Trophoblast cell (in vitro differentiated cells and primary cell): ENCODE data around the gene A3GALT2.
A peak's percentile ranks its signal among the peaks of the same experiment; 100 is the strongest.

Source experiments
- DNase-seq, 2 donors: peaks; one replicate each; pipeline ENCODE4 v3.0.0-alpha.2; 2016
- H2AFZ ChIP-seq: 2 replicates; pipeline ENCODE4 v1.6.1; 2013; ENCODE audit warnings: low read length, moderate library complexity, mild to moderate bottlenecking; ENCODE audit not compliant: insufficient read depth, poor library complexity
- H2AK5ac ChIP-seq: 2 replicates; pipeline ENCODE4 v1.6.1; 2013; ENCODE audit warnings: mild to moderate bottlenecking, low read length
- H2BK120ac ChIP-seq: 2 replicates; pipeline ENCODE4 v1.6.1; 2013; ENCODE audit warnings: low read length, mild to moderate bottlenecking, moderate library complexity; ENCODE audit not compliant: insufficient read depth, poor library complexity
- H2BK12ac ChIP-seq: 2 replicates; pipeline ENCODE4 v1.6.1; 2013; ENCODE audit warnings: mild to moderate bottlenecking, low read length, moderate library complexity
- H2BK5ac ChIP-seq: 2 replicates; pipeline ENCODE4 v1.6.1; 2013; ENCODE audit warnings: low read length, low read depth, moderate library complexity, mild to moderate bottlenecking; ENCODE audit not compliant: poor library complexity
- H3K14ac ChIP-seq: 2 replicates; pipeline ENCODE4 v1.6.1; 2013; ENCODE audit warnings: mild to moderate bottlenecking, low read length
- H3K18ac ChIP-seq: 2 replicates; pipeline ENCODE4 v1.6.1; 2013; ENCODE audit warnings: mild to moderate bottlenecking, low read length
- H3K23ac ChIP-seq: 2 replicates; pipeline ENCODE4 v1.6.1; 2013; ENCODE audit warnings: low read length
- H3K27ac ChIP-seq: 2 replicates; pipeline ENCODE4 v1.5.1; 2013; ENCODE audit warnings: low read depth, mild to moderate bottlenecking, inconsistent platforms, low read length, moderate library complexity
- H3K27me3 ChIP-seq: 2 replicates; pipeline ENCODE4 v1.6.1; 2013; ENCODE audit warnings: inconsistent platforms, mild to moderate bottlenecking, low read length, moderate library complexity; ENCODE audit not compliant: insufficient read depth
- H3K36me3 ChIP-seq, 2 experiments: 1 replicate in 1 of 2; 2 replicates in 1 of 2; pipeline ENCODE4 v1.6.1; 2013; ENCODE audit warnings: low read length in 2 of 2, mild to moderate bottlenecking in 2 of 2, moderate library complexity in 1 of 2; ENCODE audit not compliant: insufficient read depth in 2 of 2, control insufficient read depth in 1 of 2
- H3K4ac ChIP-seq: 2 replicates; pipeline ENCODE4 v1.6.1; 2013; ENCODE audit warnings: low read depth, mild to moderate bottlenecking, low read length, moderate library complexity
- H3K4me1 ChIP-seq, 2 experiments: 1 replicate in 1 of 2; 2 replicates in 1 of 2; pipeline ENCODE4 v1.6.1; 2013; ENCODE audit warnings: low read length in 2 of 2, mild to moderate bottlenecking in 2 of 2, moderate library complexity in 1 of 2; ENCODE audit not compliant: insufficient read depth in 2 of 2, control insufficient read depth in 1 of 2
- H3K4me2 ChIP-seq: 2 replicates; pipeline ENCODE4 v1.6.1; 2013; ENCODE audit warnings: inconsistent platforms, mild to moderate bottlenecking, low read length, moderate library complexity
- H3K4me3 ChIP-seq: 2 replicates; pipeline ENCODE4 v1.5.1; 2013; ENCODE audit warnings: mild to moderate bottlenecking, low read depth, low read length, inconsistent platforms
- H3K79me1 ChIP-seq: one replicate; pipeline ENCODE4 v1.6.1; 2013; ENCODE audit warnings: low read length
- H3K79me2 ChIP-seq: 2 replicates; pipeline ENCODE4 v1.6.1; 2013; ENCODE audit warnings: low read length, mild to moderate bottlenecking; ENCODE audit not compliant: control insufficient read depth, insufficient read depth, poor library complexity
- H3K9ac ChIP-seq: 2 replicates; pipeline ENCODE4 v1.6.1; 2013; ENCODE audit warnings: mild to moderate bottlenecking, low read length
- H3K9me3 ChIP-seq: 2 replicates; pipeline ENCODE4 v1.6.1; 2013; ENCODE audit warnings: low read depth, mild to moderate bottlenecking, control low read depth, inconsistent platforms, low read length; ENCODE audit not compliant: insufficient read depth
- H4K12ac ChIP-seq: 2 replicates; pipeline ENCODE4 v1.6.1; 2013; ENCODE audit warnings: low read depth, mild to moderate bottlenecking, low read length, moderate library complexity
- H4K8ac ChIP-seq: 2 replicates; pipeline ENCODE4 v1.6.1; 2013; ENCODE audit warnings: low read depth, mild to moderate bottlenecking, low read length, moderate library complexity
- H4K91ac ChIP-seq: one replicate; pipeline ENCODE4 v1.6.1; 2013; ENCODE audit warnings: low read depth, mild to moderate bottlenecking, low read length, moderate library complexity
- WGBS: extraction: QIAGEN DNeasy Blood & Tissue Kit; methylation state at CpG from one replicate; pipeline ENCODE4 v1.1.7; 2013; ENCODE audit warnings: missing lambda C conversion rate; ENCODE audit not compliant: insufficient read length, insufficient coverage; ENCODE audit errors: extremely low coverage; 5-methylcytosine and 5-hydroxymethylcytosine counted together

Gene A3GALT2

DNA sequence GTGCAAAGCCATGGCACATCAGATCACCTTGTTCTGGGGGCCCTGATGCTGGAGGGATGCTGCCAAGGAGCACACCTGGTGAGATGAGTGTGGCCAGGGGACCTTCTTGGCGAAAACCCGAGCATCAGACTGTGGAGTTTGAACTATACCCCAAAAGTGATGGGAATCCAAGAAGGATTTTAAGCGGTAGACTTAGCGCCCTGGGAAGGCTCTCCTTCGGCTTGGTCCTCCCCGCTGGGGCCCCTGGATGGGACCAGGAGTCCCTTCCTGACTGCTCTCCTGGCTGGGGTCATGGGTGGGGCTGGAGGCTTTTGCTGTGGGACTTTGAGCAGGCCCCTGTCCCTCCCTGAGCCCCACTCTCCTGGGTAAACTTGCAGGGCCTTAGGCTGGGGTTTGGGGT, 54.1 kb downstream of the A3GALT2 start:
- H3K27me3 ChIP-seq, result no peaks in the 10 kb centered on the region
- no peak overlapping the region for H3K14ac ChIP-seq
- peaks cover 1% of the 10 kb centered on the region for H3K9me3 ChIP-seq
- H3K4me3 ChIP-seq, result no peak overlapping the region
- no peak overlapping the region for H3K4me2 ChIP-seq
- WGBS, result no CpG with 5 or more reads among the region's 6 CpGs
- H2BK5ac ChIP-seq, result no peak overlapping the region
- H4K8ac ChIP-seq, result no peak overlapping the region
- H4K91ac ChIP-seq, result no peak overlapping the region
- no peak overlapping the region for H4K12ac ChIP-seq
- H3K36me3 ChIP-seq, result peaks cover 27 to 32% of the 10 kb centered on the region in 2 experiments
- H3K79me2 ChIP-seq, result peaks cover 2% of the 10 kb centered on the region
- peak overlapping the region; percentile 30 for H3K18ac ChIP-seq
- H2AFZ ChIP-seq, result no peak overlapping the region
- DNase-seq, result no peak
- H2BK12ac ChIP-seq, result no peak overlapping the region
- H2AK5ac ChIP-seq, result no peak overlapping the region
- no peak overlapping the region for H2BK120ac ChIP-seq
- peak overlapping the region; percentile 27 for H3K4ac ChIP-seq
- H3K9ac ChIP-seq, result no peak overlapping the region
- peaks cover 0 to 6% of the 10 kb centered on the region in 2 experiments for H3K4me1 ChIP-seq
- no peak overlapping the region for H3K27ac ChIP-seq
- no peak overlapping the region for H3K23ac ChIP-seq
- no peaks in the 10 kb centered on the region for H3K79me1 ChIP-seq

DNA sequence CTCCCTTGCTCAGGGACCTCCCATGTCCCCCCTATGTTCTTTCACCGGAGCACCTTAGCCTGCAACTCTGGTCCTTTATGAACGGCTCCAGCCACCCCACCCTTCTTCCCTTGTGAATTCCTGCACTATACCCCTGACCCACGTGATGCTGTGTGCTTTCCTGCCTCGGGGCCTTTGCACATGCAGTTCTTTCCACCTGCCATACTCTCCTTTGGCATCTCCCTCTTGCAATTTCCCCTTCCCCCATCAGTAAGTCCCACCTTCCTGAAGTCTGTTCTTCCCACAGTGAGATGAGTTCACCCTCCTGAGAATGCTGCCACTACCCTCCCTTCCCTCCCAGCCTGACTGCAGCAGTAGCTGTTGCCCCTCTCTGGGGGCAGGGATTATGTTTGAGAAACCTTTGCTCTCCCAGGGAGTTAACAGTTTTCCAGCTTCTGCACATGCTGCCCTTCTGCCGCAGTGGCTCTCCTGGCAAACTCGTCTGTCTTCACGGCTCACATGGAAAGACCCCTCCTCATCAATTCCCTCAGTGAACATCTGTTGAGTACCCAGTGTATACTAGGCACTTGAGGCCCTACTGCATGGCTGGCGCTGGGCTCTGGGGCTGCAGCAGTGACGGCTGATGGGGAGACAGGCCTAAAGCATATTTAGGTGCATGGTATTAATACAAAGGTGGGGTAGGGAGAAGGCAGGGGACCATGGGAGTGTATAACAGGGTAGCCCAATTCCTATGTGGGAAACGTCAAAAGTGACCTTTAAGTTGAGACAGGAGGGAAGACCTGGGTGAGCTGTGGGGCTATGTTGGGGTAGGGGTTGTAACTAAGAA, 54.9 kb downstream of the A3GALT2 start:
- Histone ChIP-seq H3K36me3 (peaks cover 22 to 26% of the 10 kb centered on the region in 2 experiments), H2BK5ac (no peak overlapping the region), H3K18ac (no peak overlapping the region), H2BK12ac (no peak overlapping the region), H3K4me2 (no peak overlapping the region), H3K23ac (no peak overlapping the region), H3K79me1 (no peaks in the 10 kb centered on the region), H3K9ac (no peak overlapping the region), H2BK120ac (no peak overlapping the region), H2AK5ac (no peak overlapping the region), H3K79me2 (peaks cover 2% of the 10 kb centered on the region), H3K9me3 (peaks cover 1% of the 10 kb centered on the region), H3K27me3 (no peaks in the 10 kb centered on the region), H4K12ac (no peak overlapping the region), H3K4ac (no peak overlapping the region), H3K4me1 (peaks cover 0 to 6% of the 10 kb centered on the region in 2 experiments), H3K27ac (no peak overlapping the region), H2AFZ (no peak overlapping the region), H4K91ac (no peak overlapping the region), H3K4me3 (no peak overlapping the region), H4K8ac (no peak overlapping the region), H3K14ac (no peak overlapping the region)
- WGBS, result no CpG with 5 or more reads among the region's 10 CpGs
- DNase-seq, result no peak

DNA sequence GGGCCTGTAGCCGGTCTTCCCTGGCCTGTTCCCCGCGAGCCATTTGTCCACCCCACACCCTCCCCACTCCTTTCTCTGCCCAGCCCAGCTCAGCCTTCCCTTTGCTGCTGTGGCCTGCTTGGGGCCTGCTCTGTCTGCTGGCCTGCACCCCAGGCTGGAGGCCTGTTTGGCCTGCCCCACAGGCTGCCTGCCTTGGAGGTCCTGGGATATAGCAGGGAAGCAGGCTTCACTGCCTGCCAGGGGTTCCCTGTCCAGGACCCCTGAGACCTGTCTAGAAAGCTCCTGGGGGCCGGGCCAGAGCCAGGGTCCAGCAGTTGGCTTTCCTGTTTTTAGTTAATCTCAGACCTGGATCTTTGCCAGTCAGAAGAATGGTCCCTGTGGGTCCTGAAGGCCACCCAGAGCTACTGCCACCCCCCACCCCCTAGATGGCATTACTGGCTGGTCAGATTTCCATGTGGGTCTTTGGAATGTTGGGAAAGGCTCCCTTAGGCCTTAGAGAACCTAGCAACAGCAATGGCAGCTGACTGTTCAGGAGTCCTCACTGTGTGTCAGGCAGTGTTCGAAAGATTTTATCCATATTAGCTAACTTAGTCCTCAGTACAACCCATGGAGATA, 56.9 kb downstream of the A3GALT2 start:
- no peak overlapping the region for H2AK5ac ChIP-seq
- H3K79me2 ChIP-seq, result peaks cover 4% of the 10 kb centered on the region
- no peak for DNase-seq
- no peak overlapping the region for H4K12ac ChIP-seq
- peaks cover 1% of the 10 kb centered on the region for H3K9me3 ChIP-seq
- H2BK120ac ChIP-seq, result no peak overlapping the region
- H4K91ac ChIP-seq, result no peak overlapping the region
- no peak overlapping the region for H2BK5ac ChIP-seq
- H2BK12ac ChIP-seq, result no peak overlapping the region
- no peak overlapping the region for H3K4me3 ChIP-seq
- no peak overlapping the region for H2AFZ ChIP-seq
- H3K23ac ChIP-seq, result no peak overlapping the region
- H3K4me2 ChIP-seq, result no peak overlapping the region
- H3K27ac ChIP-seq, result no peak overlapping the region
- peak overlapping the region; percentile 58 for H3K18ac ChIP-seq
- H3K9ac ChIP-seq, result no peak overlapping the region
- H3K27me3 ChIP-seq, result no peaks in the 10 kb centered on the region
- peak overlapping the region; percentile 13 for H3K4ac ChIP-seq
- no peaks in the 10 kb centered on the region for H3K79me1 ChIP-seq
- no peak overlapping the region for H4K8ac ChIP-seq
- H3K36me3 ChIP-seq, result peaks cover 12 to 18% of the 10 kb centered on the region in 2 experiments
- WGBS, result no CpG with 5 or more reads among the region's 5 CpGs
- H3K14ac ChIP-seq, result no peak overlapping the region
- H3K4me1 ChIP-seq, result peaks cover 1 to 9% of the 10 kb centered on the region in 2 experiments

DNA sequence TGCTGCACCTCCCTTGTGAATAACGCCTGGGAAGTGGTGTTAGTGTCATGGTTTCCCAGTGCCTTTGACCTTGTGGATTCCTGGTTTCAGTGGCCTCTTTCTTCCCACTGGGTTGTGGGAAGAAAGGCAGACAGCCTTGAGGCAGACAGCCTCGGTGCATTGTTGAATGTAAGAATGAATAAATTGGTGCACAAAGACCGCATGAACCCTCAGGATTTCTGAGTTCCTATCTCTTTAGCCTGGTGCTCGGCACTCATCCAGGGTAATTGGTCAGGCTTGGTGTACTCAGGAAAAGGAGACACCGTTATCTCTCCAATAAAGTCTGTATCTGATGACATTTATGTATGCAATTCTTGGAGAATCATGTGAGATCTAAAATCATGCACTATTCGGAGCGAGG, 59.6 kb downstream of the A3GALT2 start:
- Histone ChIP-seq H3K27ac (no peak overlapping the region), H4K12ac (no peak overlapping the region), H3K14ac (no peak overlapping the region), H3K4me1 (peaks cover 17 to 22% of the 10 kb centered on the region in 2 experiments), H2AK5ac (no peak overlapping the region), H3K4me2 (no peak overlapping the region), H3K18ac (no peak overlapping the region), H4K91ac (no peak overlapping the region), H3K27me3 (no peaks in the 10 kb centered on the region), H3K9ac (no peak overlapping the region), H2BK120ac (no peak overlapping the region), H4K8ac (no peak overlapping the region), H3K79me1 (peaks cover 19% of the 10 kb centered on the region), H2BK5ac (no peak overlapping the region), H3K9me3 (peaks cover 1% of the 10 kb centered on the region), H2BK12ac (no peak overlapping the region), H2AFZ (no peak overlapping the region), H3K23ac (no peak overlapping the region), H3K4ac (no peak overlapping the region), H3K79me2 (peaks cover 17% of the 10 kb centered on the region), H3K4me3 (no peak overlapping the region), H3K36me3 (peaks cover 10 to 12% of the 10 kb centered on the region in 2 experiments)
- no peak for DNase-seq
- WGBS, result no CpG with 5 or more reads among the region's 7 CpGs
